HG03103 (cell line): ENCODE results near the gene UBR1.
"Not testable (repeated sequence)": the region's sequence is repeated elsewhere in the genome, so short reads cannot be mapped to it uniquely, and the experiment has no call there.

Experiments
- ATAC-seq: cut with Tn5 transposase; IDR thresholded peaks from one replicate; pipeline ENCODE4 v1.9.1; 2021; ENCODE audit warnings: low read depth; ENCODE audit not compliant: unreplicated experiment

UBR1 gene

GRCh38 chr15:43067717-43068461 lies 37.9 kb downstream of the UBR1 start:
- no peak for ATAC-seq

GRCh38 chr15:43056696-43057095 lies 49.1 kb downstream of the UBR1 start:
- ATAC-seq: no peak

- ATAC-seq: no peak
Measured at GRCh38 chr15:43052860-43053259, 53.0 kb downstream of the UBR1 start.

GRCh38 chr15:43048935-43049334 lies 56.9 kb downstream of the UBR1 start:
- no peak for ATAC-seq

- no peak for ATAC-seq
Measured at GRCh38 chr15:43046484-43046883, 59.4 kb downstream of the UBR1 start.

- no peak for ATAC-seq
Measured at GRCh38 chr15:43042885-43043284, 63.0 kb downstream of the UBR1 start.

- not testable (repeated sequence) for ATAC-seq
Measured at GRCh38 chr15:43041085-43041484, 64.8 kb downstream of the UBR1 start.

- ATAC-seq: not testable (repeated sequence)
Measured at GRCh38 chr15:43035240-43035639, 70.6 kb downstream of the UBR1 start.

GRCh38 chr15:43029476-43029875 lies 76.4 kb downstream of the UBR1 start:
- no peak for ATAC-seq

GRCh38 chr15:43025150-43025549 lies 80.7 kb downstream of the UBR1 start:
- no peak for ATAC-seq

- ATAC-seq: not testable (repeated sequence)
Measured at GRCh38 chr15:43014671-43015070, 91.2 kb downstream of the UBR1 start.

- ATAC-seq: no peak
Measured at GRCh38 chr15:43009206-43009605, 96.6 kb downstream of the UBR1 start.

- no peak for ATAC-seq
Measured at GRCh38 chr15:43008150-43008549, 97.7 kb downstream of the UBR1 start.

- no peak for ATAC-seq
Measured at GRCh38 chr15:43007551-43007950, 98.3 kb downstream of the UBR1 start.

GRCh38 chr15:43006991-43007390 lies 98.8 kb downstream of the UBR1 start:
- ATAC-seq: no peak

GRCh38 chr15:43004886-43005595 lies 100.8 kb downstream of the UBR1 start:
- not testable (repeated sequence) for ATAC-seq

- no peak for ATAC-seq
Measured at GRCh38 chr15:42999201-42999779, 106.5 kb downstream of the UBR1 start.

- no peak for ATAC-seq
Measured at GRCh38 chr15:42996871-42997270, 109.0 kb downstream of the UBR1 start.

GRCh38 chr15:42994546-42994945 lies 111.3 kb downstream of the UBR1 start:
- ATAC-seq: no peak

- no peak for ATAC-seq
Measured at GRCh38 chr15:42992626-42993025, 113.2 kb downstream of the UBR1 start.

GRCh38 chr15:42986693-42987342 lies 119.0 kb downstream of the UBR1 start:
- ATAC-seq: no peak
